Liver (tissue), 9 donors: ENCODE data around the gene SARM1. TPM values are rescaled to one million over a fixed set of nuclear protein-coding genes. Genes with fewer than 3 reads are reported as not detected.

Source experiments
- DNase-seq: peaks from one replicate; pipeline ENCODE4 v3.0.0-alpha.2; 2017; ENCODE audit warnings: low spot score
- H3K27ac ChIP-seq, 2 donors: one replicate each; pipeline ENCODE4 v1.7.0; 2013; ENCODE audit warnings: inconsistent platforms in 2 of 2, low read length in 2 of 2, control low read depth in 1 of 2, low read depth in 1 of 2, mild to moderate bottlenecking in 1 of 2
- H3K27me3 ChIP-seq, 4 donors: one replicate each; pipeline versions ENCODE4 v1.6.1 to v1.7.0; 2013; ENCODE audit warnings: low read length in 3 of 4, inconsistent platforms in 1 of 4, mild to moderate bottlenecking in 1 of 4, moderate library complexity in 1 of 4; ENCODE audit not compliant: control insufficient read depth in 4 of 4, insufficient read depth in 4 of 4
- H3K36me3 ChIP-seq, 4 donors: one replicate each; pipeline versions ENCODE4 v1.6.1 to v1.7.0; 2013; ENCODE audit warnings: low read length in 3 of 4, mild to moderate bottlenecking in 3 of 4, low read depth in 1 of 4, moderate library complexity in 1 of 4; ENCODE audit not compliant: control insufficient read depth in 4 of 4, insufficient read depth in 3 of 4
- H3K4me1 ChIP-seq, 4 donors: one replicate each; pipeline versions ENCODE4 v1.6.1 to v1.7.0; 2013; ENCODE audit warnings: low read length in 3 of 4, mild to moderate bottlenecking in 3 of 4, moderate library complexity in 1 of 4; ENCODE audit not compliant: control insufficient read depth in 4 of 4, insufficient read depth in 4 of 4
- H3K4me3 ChIP-seq, 3 donors: one replicate each; pipeline versions ENCODE4 v1.6.1 to v1.7.0; 2013; ENCODE audit warnings: low read length in 3 of 3, control low read depth in 1 of 3, low read depth in 1 of 3, mild to moderate bottlenecking in 1 of 3
- H3K9ac ChIP-seq, 2 donors: one replicate each; pipeline ENCODE4 v1.7.0; 2013; ENCODE audit warnings: low read length in 2 of 2, mild to moderate bottlenecking in 2 of 2, moderate library complexity in 2 of 2, control low read depth in 1 of 2, low read depth in 1 of 2
- H3K9me3 ChIP-seq, 4 donors: one replicate each; pipeline versions ENCODE4 v1.6.1 to v1.7.0; 2013; ENCODE audit warnings: low read length in 3 of 4; ENCODE audit not compliant: control insufficient read depth in 4 of 4
- ATF3 ChIP-seq: IDR thresholded peaks from 2 replicates; pipeline ENCODE4 v1.6.1; 2016; ENCODE audit warnings: antibody characterized with exemption
- EGR1 ChIP-seq, 2 donors: IDR thresholded peaks; 2 replicates each; pipeline ENCODE4 v1.6.1; 2016 to 2018; ENCODE audit warnings: antibody characterized with exemption in 2 of 2, low read depth in 2 of 2
- FOXA1 ChIP-seq: IDR thresholded peaks from 2 replicates; pipeline ENCODE4 v1.6.1; 2016; ENCODE audit warnings: antibody characterized with exemption
- GABPA ChIP-seq, 2 donors: IDR thresholded peaks in 1 of 2; conservative IDR thresholded peaks in 1 of 2; 2 replicates each; pipeline ENCODE4 v1.6.1; 2016; ENCODE audit warnings: antibody characterized with exemption in 2 of 2, mild to moderate bottlenecking in 1 of 2, moderate library complexity in 1 of 2
- HNF4A ChIP-seq, 2 donors: conservative IDR thresholded peaks; 2 replicates each; pipeline ENCODE4 v1.6.1; 2016; ENCODE audit warnings: antibody characterized with exemption in 2 of 2, mild to moderate bottlenecking in 2 of 2
- HNF4G ChIP-seq: IDR thresholded peaks from 2 replicates; pipeline ENCODE4 v1.6.1; 2016; ENCODE audit warnings: antibody characterized with exemption
- JUND ChIP-seq, 2 donors: IDR thresholded peaks; 2 replicates each; pipeline ENCODE4 v1.6.1; 2016; ENCODE audit warnings: antibody characterized with exemption in 2 of 2
- NR2F2 ChIP-seq: IDR thresholded peaks from 2 replicates; pipeline ENCODE4 v1.6.1; 2016; ENCODE audit warnings: antibody characterized with exemption
- RAD21 ChIP-seq, 2 donors: IDR thresholded peaks; 2 replicates each; pipeline ENCODE4 v1.6.1; 2016; ENCODE audit warnings: antibody characterized with exemption in 2 of 2, mild to moderate bottlenecking in 2 of 2
- REST ChIP-seq: IDR thresholded peaks from 2 replicates; pipeline ENCODE4 v1.6.1; 2016; ENCODE audit warnings: antibody characterized with exemption, mild to moderate bottlenecking
- RXRA ChIP-seq, 2 donors: IDR thresholded peaks; 2 replicates each; pipeline ENCODE4 v1.6.1; 2017 to 2018; ENCODE audit warnings: antibody characterized with exemption in 2 of 2, mild to moderate bottlenecking in 1 of 2
- SP1 ChIP-seq: IDR thresholded peaks from 2 replicates; pipeline ENCODE4 v1.6.1; 2018; ENCODE audit warnings: antibody characterized with exemption, mild to moderate bottlenecking
- TAF1 ChIP-seq: conservative IDR thresholded peaks from 2 replicates; pipeline ENCODE4 v1.6.1; 2016; ENCODE audit warnings: antibody characterized with exemption, mild to moderate bottlenecking
- YY1 ChIP-seq: IDR thresholded peaks from 2 replicates; pipeline ENCODE4 v1.6.1; 2016; ENCODE audit warnings: antibody characterized with exemption, mild to moderate bottlenecking
- WGBS: extraction: QIAGEN DNeasy Blood & Tissue Kit; methylation state at CpG from one replicate; pipeline ENCODE4 v1.1.7; 2013; 5-methylcytosine and 5-hydroxymethylcytosine counted together
- polyA plus RNA-seq, 2 donors: library from polyadenylated mRNA; stranded (reverse) in 1 of 2; unstranded in 1 of 2; fragments of 200-250 nt in 1 of 2; fragments of >200 nt in 1 of 2; fragmentation: Nextera tagmentation in 1 of 2; extraction: Ambion mirVana in 1 of 2; gene quantifications; one replicate each; pipeline versions ENCODE4 v1.2.1 to v1.2.3, GENCODE V29; 2013 to 2015
- total RNA-seq, 2 donors: library from RNA; depleted of rRNA; stranded (reverse); fragments of >200 nt; gene quantifications; one replicate each; pipeline ENCODE4 v1.2.3, GENCODE V29; 2014
- TF ChIP-seq, protein P1 (sequence below): fragments of 150-350 bp; IDR thresholded peaks from 2 replicates; pipeline ENCODE4 v1.5.1; 2017; ENCODE audit warnings: improper control_type of control experiment, low read depth, low read length; ENCODE audit not compliant: missing input control
- TF ChIP-seq, protein P2 (sequence below): IDR thresholded peaks from 2 replicates; pipeline ENCODE4 v1.6.1; 2016; ENCODE audit warnings: antibody characterized with exemption
- TF ChIP-seq, protein P3 (sequence below): IDR thresholded peaks from 2 replicates; pipeline ENCODE4 v1.6.1; 2016; ENCODE audit warnings: antibody characterized with exemption
- donor health status: healthy.
- donor health status: healthy.
- donor health status: healthy.
- donor health status: healthy.
- donor health status: healthy.

The SARM1 gene
- total and polyA plus RNA-seq, 4 donors, result 2.4 to 5.4 (median 5.1) TPM

DNA sequence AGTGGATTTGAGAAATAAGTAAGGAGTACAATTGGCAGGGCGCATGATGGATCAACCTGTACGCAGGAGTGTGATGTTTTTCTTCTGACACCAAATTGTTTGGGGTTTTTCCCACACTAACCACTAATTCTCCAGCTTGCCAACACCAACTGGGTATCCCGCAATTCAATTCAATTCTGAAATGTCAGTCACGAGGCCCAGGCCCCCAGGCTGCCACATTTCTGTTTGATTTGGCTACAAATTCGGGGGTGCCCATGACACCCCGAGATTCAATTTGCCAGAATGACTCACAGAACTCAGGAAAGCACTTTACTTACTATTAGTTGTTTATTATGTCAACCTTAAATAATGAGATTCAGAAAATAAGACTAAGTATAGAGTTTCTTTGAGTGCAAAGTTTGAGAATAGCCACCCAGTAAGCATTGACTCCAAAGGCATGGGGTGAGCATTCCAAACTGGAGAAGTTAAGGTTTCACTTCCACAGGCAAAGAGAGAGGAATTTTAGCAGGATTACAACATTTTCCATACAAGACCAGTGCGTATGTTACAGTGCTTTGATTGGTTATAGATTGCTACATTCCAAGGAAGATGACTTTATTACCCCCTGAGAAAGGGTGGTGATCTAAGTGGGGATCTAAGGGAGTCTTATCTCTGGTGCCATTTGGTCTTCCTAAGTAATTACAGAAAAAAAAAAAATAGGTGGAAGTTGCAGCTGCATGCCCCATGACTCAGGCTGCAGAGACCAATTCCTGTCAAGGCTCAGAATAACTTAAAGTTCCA is 23.0 kb downstream of the SARM1 start:
- 82% methylated on average over 7 of the region's 7 CpGs for WGBS
- Histone ChIP-seq H3K4me3 (no peak overlapping the region), H3K27me3 (no peaks in the 10 kb centered on the region), H3K9me3 (no peaks in the 10 kb centered on the region), H3K4me1 (peaks cover 9 to 22% (median 21%) of the 10 kb centered on the region in 4 donors), H3K9ac (no peak overlapping the region), H3K36me3 (peaks cover 6 to 23% (median 14%) of the 10 kb centered on the region in 4 donors), H3K27ac (no peak overlapping the region)
- TF ChIP-seq FOXA1, result no peak
- TF ChIP-seq HNF4G, result no peak
- no peak for TF ChIP-seq RXRA (IDR thresholded peaks at IDR 0.05)
- no peak for TF ChIP-seq JUND (IDR thresholded peaks at IDR 0.05)
- TF ChIP-seq YY1, result no peak
- no peak for TF ChIP-seq TAF1
- TF ChIP-seq SP1, result no peak
- TF ChIP-seq ATF3, result no peak
- no peak for TF ChIP-seq REST
- no peak for TF ChIP-seq RAD21 (IDR thresholded peaks at IDR 0.05)
- TF ChIP-seq, protein P1, sequence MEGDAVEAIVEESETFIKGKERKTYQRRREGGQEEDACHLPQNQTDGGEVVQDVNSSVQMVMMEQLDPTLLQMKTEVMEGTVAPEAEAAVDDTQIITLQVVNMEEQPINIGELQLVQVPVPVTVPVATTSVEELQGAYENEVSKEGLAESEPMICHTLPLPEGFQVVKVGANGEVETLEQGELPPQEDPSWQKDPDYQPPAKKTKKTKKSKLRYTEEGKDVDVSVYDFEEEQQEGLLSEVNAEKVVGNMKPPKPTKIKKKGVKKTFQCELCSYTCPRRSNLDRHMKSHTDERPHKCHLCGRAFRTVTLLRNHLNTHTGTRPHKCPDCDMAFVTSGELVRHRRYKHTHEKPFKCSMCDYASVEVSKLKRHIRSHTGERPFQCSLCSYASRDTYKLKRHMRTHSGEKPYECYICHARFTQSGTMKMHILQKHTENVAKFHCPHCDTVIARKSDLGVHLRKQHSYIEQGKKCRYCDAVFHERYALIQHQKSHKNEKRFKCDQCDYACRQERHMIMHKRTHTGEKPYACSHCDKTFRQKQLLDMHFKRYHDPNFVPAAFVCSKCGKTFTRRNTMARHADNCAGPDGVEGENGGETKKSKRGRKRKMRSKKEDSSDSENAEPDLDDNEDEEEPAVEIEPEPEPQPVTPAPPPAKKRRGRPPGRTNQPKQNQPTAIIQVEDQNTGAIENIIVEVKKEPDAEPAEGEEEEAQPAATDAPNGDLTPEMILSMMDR, result no peak
- no peak for TF ChIP-seq GABPA (IDR thresholded peaks at IDR 0.05 in 1 of 2, conservative IDR thresholded peaks at IDR 0.05 in 1 of 2)
- DNase-seq, result no peak

- no peaks in the 10 kb centered on the region for H3K27me3 ChIP-seq
- no peak for TF ChIP-seq NR2F2
- TF ChIP-seq, protein P1, result no peak
- no peak for TF ChIP-seq HNF4A (conservative IDR thresholded peaks at IDR 0.05)
- TF ChIP-seq GABPA (IDR thresholded peaks at IDR 0.05 in 1 of 2, conservative IDR thresholded peaks at IDR 0.05 in 1 of 2), result no peak
- TF ChIP-seq HNF4G, result no peak
- TF ChIP-seq ATF3, result no peak
- TF ChIP-seq, protein P2, sequence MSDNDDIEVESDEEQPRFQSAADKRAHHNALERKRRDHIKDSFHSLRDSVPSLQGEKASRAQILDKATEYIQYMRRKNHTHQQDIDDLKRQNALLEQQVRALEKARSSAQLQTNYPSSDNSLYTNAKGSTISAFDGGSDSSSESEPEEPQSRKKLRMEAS, result no peak
- TF ChIP-seq, protein P3, sequence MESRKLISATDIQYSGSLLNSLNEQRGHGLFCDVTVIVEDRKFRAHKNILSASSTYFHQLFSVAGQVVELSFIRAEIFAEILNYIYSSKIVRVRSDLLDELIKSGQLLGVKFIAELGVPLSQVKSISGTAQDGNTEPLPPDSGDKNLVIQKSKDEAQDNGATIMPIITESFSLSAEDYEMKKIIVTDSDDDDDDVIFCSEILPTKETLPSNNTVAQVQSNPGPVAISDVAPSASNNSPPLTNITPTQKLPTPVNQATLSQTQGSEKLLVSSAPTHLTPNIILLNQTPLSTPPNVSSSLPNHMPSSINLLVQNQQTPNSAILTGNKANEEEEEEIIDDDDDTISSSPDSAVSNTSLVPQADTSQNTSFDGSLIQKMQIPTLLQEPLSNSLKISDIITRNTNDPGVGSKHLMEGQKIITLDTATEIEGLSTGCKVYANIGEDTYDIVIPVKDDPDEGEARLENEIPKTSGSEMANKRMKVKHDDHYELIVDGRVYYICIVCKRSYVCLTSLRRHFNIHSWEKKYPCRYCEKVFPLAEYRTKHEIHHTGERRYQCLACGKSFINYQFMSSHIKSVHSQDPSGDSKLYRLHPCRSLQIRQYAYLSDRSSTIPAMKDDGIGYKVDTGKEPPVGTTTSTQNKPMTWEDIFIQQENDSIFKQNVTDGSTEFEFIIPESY, result no peak
- TF ChIP-seq SP1, result no peak
- no peak for TF ChIP-seq EGR1 (IDR thresholded peaks at IDR 0.05; ENCODE audit: low read depth in 2 of 2)
- H3K9me3 ChIP-seq, result no peaks in the 10 kb centered on the region
- peaks cover 5 to 28% (median 17%) of the 10 kb centered on the region in 4 donors for H3K36me3 ChIP-seq
- H3K27ac ChIP-seq, result no peak overlapping the region
- no peak overlapping the region for H3K4me3 ChIP-seq
- 49% methylated on average over 2 of the region's 2 CpGs for WGBS
- no peak overlapping the region for H3K9ac ChIP-seq
- no peak for DNase-seq
- H3K4me1 ChIP-seq, result peaks cover 9 to 30% (median 25%) of the 10 kb centered on the region in 4 donors
These were observed 23.9 kb downstream of the SARM1 start for GRCh38 chr17:28395426-28395825.
